Activated CD4-positive, alpha-beta T cell treated with anti-CD3 and anti-CD28 coated beads, Interleukin-2, amount 10 ng/mL, durations not matched to agents 7 days and 5 days (primary cell): ENCODE data around the gene OBSL1. TPM values are rescaled to one million over a fixed set of nuclear protein-coding genes. Genes with fewer than 3 reads are reported as not detected.

ENCODE experiments used
- CTCF ChIA-PET: fragments of 350-600 bp; sonication (Branson Sonifier 250); formaldehyde crosslinking; loops from one replicate; lab custom pipeline; 2021; ENCODE audit warnings: antibody characterized with exemption; lab: Charles Lee
- POLR2A ChIA-PET: fragments of 350-600 bp; sonication (Branson Sonifier 250); formaldehyde crosslinking; loops from one replicate; lab custom pipeline; 2021; ENCODE audit warnings: antibody characterized with exemption; lab: Charles Lee
- DNase-seq: peaks from one replicate; pipeline ENCODE4 v3.0.0-alpha.2; 2020
- H3K27ac Mint-ChIP-seq: one replicate; pipeline ENCODE4 v1.8.0; 2021; ENCODE audit warnings: mild to moderate bottlenecking, moderate library complexity, mixed read lengths
- H3K27me3 Mint-ChIP-seq: one replicate; pipeline ENCODE4 v1.8.0; 2021; ENCODE audit warnings: mixed read lengths
- H3K36me3 Mint-ChIP-seq: one replicate; pipeline ENCODE4 v1.8.0; 2021; ENCODE audit warnings: low read depth, mixed read lengths
- H3K4me1 Mint-ChIP-seq: one replicate; pipeline ENCODE4 v1.8.0; 2021; ENCODE audit warnings: mixed read lengths
- H3K4me3 Mint-ChIP-seq: one replicate; pipeline ENCODE4 v1.8.0; 2021; ENCODE audit warnings: mild to moderate bottlenecking, moderate library complexity, mixed read lengths
- H3K9me3 Mint-ChIP-seq: one replicate; pipeline ENCODE4 v1.8.0; 2021; ENCODE audit warnings: mixed read lengths
- total RNA-seq, 2 experiments: library from RNA; stranded (reverse); gene quantifications; one replicate each; pipeline ENCODE4 v1.2.3, GENCODE V29; 2021

OBSL1 gene
- total RNA-seq, 2 experiments from 2014 or later, result not detected

- no peak for DNase-seq
- H3K27ac Mint-ChIP-seq, result no peak overlapping the region
- H3K27me3 Mint-ChIP-seq, result no peaks in the 10 kb centered on the region
- H3K36me3 Mint-ChIP-seq, result no peaks in the 10 kb centered on the region
- peaks cover 8% of the 10 kb centered on the region for H3K4me1 Mint-ChIP-seq
- ChIA-PET POLR2A (no interaction called here), CTCF (interaction anchor here (0.8 kb wide), 1 partner anchor 8 kb away, joined by 3 read pairs; no protein-coding TSS in a partner anchor)
- H3K9me3 Mint-ChIP-seq, result no peaks in the 10 kb centered on the region
- H3K4me3 Mint-ChIP-seq, result no peak overlapping the region
Observed at GRCh38 chr2:219592736-219593135, 21.4 kb upstream of the OBSL1 start.

DNA sequence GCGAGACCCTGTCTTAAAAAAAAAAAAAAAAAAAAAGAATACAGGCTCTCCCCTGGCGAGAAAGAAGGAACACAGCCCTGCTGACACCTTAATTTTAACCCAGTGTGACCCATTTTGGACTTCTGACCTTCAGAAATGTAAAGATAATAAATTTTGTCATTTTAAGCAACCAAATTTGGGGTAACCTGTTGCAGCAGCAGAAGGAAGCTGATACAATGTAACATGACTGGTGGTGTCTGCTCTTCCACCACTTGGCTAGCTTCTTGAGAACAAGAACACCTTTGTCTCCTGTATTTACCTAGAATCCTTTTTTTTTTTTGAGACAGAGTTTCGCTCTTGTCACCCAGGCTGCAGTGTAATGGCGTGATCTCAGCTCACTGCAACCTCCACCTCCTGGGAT lies 19.8 kb upstream of the OBSL1 start:
- H3K27ac Mint-ChIP-seq, result no peak overlapping the region
- no peak overlapping the region for H3K4me3 Mint-ChIP-seq
- H3K4me1 Mint-ChIP-seq, result no peaks in the 10 kb centered on the region
- POLR2A ChIA-PET, result no interaction called here
- H3K9me3 Mint-ChIP-seq, result no peaks in the 10 kb centered on the region
- no peak for DNase-seq
- H3K36me3 Mint-ChIP-seq, result no peaks in the 10 kb centered on the region
- CTCF ChIA-PET, result interaction anchor here (1.0 kb wide), 1 partner anchor 35 kb away, joined by 3 read pairs; no protein-coding TSS in a partner anchor
- H3K27me3 Mint-ChIP-seq, result peaks cover 2% of the 10 kb centered on the region

- Mint-ChIP-seq H3K36me3 (no peaks in the 10 kb centered on the region), H3K27ac (no peak overlapping the region), H3K4me1 (no peaks in the 10 kb centered on the region), H3K4me3 (no peak overlapping the region), H3K27me3 (peaks cover 9% of the 10 kb centered on the region), H3K9me3 (no peaks in the 10 kb centered on the region)
- DNase-seq, result no peak
- POLR2A ChIA-PET, result no interaction called here
- CTCF ChIA-PET, result no interaction called here
Observed at GRCh38 chr2:219581346-219581745, 10.0 kb upstream of the OBSL1 start.

DNA sequence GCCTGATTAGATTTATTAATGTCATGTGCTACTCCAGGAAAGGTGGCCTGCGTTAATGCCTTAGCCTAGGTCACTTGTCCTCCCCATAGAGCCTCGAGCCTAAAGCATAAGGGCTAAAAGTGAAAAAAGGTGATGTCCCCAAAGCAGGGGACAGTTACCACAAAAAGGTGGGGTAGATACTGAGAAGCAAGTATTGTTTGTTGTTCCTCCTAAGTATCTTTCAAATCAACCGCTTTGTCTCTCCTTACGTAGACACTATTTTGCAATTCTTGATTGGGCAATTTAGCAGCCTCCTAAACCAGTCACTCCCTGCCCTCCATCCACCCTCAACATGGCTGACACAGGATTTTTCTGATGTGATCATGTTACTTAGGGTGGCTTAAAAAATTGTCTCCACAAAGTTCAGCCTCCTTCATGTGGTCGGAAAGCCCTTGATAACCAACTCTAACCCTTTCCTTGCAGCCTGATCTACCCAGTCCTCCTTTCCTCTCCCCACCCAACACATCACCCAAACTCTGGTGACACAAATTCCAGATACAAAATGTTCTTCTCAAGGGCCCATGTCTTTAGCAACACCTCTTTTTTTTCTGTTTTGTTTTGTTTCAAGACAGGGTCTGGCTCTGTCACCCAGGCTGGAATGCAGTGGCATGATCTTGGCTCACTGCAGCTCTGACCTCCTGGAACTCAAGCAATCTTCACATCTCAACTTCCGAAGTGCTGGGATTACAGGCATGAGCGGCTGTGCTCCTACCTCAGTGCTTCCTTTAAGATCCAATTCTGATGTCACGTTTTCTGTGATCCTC lies 7.7 kb upstream of the OBSL1 start:
- POLR2A ChIA-PET, result no interaction called here
- peaks cover 6% of the 10 kb centered on the region for H3K27me3 Mint-ChIP-seq
- DNase-seq, result no peak
- H3K9me3 Mint-ChIP-seq, result no peaks in the 10 kb centered on the region
- CTCF ChIA-PET, result interaction anchor here (1.0 kb wide), 1 partner anchor 18 kb away, joined by 8 read pairs; no protein-coding TSS in a partner anchor
- no peaks in the 10 kb centered on the region for H3K36me3 Mint-ChIP-seq
- H3K27ac Mint-ChIP-seq, result no peak overlapping the region
- H3K4me3 Mint-ChIP-seq, result no peak overlapping the region
- no peaks in the 10 kb centered on the region for H3K4me1 Mint-ChIP-seq

- ChIA-PET CTCF (interaction anchor here (1.8 kb wide), 1 partner anchor 16 kb away, joined by 5 read pairs; no protein-coding TSS in a partner anchor), POLR2A (no interaction called here)
- Mint-ChIP-seq H3K4me1 (no peaks in the 10 kb centered on the region), H3K4me3 (no peak overlapping the region), H3K27me3 (peaks cover 19% of the 10 kb centered on the region), H3K36me3 (no peaks in the 10 kb centered on the region), H3K27ac (no peak overlapping the region), H3K9me3 (no peaks in the 10 kb centered on the region)
- DNase-seq, result no peak
Observed at GRCh38 chr2:219576505-219577388, 5.4 kb upstream of the OBSL1 start.

- ChIA-PET CTCF (interaction anchor here (1.8 kb wide), 1 partner anchor 16 kb away, joined by 5 read pairs; no protein-coding TSS in a partner anchor), POLR2A (no interaction called here)
- no peaks in the 10 kb centered on the region for H3K36me3 Mint-ChIP-seq
- no peak overlapping the region for H3K4me3 Mint-ChIP-seq
- DNase-seq, result no peak
- H3K4me1 Mint-ChIP-seq, result no peaks in the 10 kb centered on the region
- H3K27me3 Mint-ChIP-seq, result peaks cover 20% of the 10 kb centered on the region
- no peak overlapping the region for H3K27ac Mint-ChIP-seq
- H3K9me3 Mint-ChIP-seq, result no peaks in the 10 kb centered on the region
Observed at GRCh38 chr2:219575566-219576504, 4.5 kb upstream of the OBSL1 start.

DNA sequence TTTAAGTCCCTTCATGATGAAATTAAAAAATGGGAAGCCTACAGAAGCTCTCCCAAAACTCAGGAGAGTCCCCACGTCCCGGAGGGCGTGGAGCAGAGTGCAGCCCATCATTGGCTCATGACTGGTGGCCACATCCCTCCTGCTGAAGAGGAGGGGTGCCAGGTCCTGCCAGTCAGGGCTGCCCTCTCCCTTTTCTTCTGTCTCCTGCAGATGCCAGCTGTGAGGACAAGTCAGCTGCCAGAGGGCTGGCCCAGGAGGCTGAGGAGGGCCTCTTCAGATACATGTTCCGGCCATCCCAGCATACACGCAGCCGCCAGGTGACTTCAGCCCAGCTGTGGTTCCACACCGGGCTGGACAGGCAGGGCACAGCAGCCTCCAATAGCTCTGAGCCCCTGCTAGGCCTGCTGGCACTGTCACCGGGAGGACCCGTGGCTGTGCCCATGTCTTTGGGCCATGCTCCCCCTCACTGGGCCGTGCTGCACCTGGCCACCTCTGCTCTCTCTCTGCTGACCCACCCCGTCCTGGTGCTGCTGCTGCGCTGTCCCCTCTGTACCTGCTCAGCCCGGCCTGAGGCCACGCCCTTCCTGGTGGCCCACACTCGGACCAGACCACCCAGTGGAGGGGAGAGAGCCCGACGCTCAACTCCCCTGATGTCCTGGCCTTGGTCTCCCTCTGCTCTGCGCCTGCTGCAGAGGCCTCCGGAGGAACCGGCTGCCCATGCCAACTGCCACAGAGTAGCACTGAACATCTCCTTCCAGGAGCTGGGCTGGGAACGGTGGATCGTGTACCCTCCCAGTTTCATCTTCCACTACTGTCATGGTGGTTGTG lies 3.4 kb upstream of the OBSL1 start:
- DNase-seq, result no peak
- no peaks in the 10 kb centered on the region for H3K36me3 Mint-ChIP-seq
- H3K27me3 Mint-ChIP-seq, result peaks cover 25% of the 10 kb centered on the region
- H3K4me3 Mint-ChIP-seq, result no peak overlapping the region
- ChIA-PET POLR2A (no interaction called here), CTCF (interaction anchor here (1.8 kb wide), 1 partner anchor 14 kb away, joined by 5 read pairs; no protein-coding TSS in a partner anchor)
- H3K9me3 Mint-ChIP-seq, result no peaks in the 10 kb centered on the region
- no peaks in the 10 kb centered on the region for H3K4me1 Mint-ChIP-seq
- no peak overlapping the region for H3K27ac Mint-ChIP-seq

- POLR2A ChIA-PET, result no interaction called here
- Mint-ChIP-seq H3K27me3 (peaks cover 28% of the 10 kb centered on the region), H3K9me3 (no peaks in the 10 kb centered on the region), H3K36me3 (no peaks in the 10 kb centered on the region), H3K4me1 (no peaks in the 10 kb centered on the region), H3K27ac (no peak overlapping the region), H3K4me3 (no peak overlapping the region)
- DNase-seq, result no peak
- CTCF ChIA-PET, result interaction anchor here (0.7 kb wide), 1 partner anchor 32 kb away, joined by 3 read pairs; no protein-coding TSS in a partner anchor
Observed at GRCh38 chr2:219573166-219573565, 1.8 kb upstream of the OBSL1 start.

GRCh38 chr2:219572237-219573001 lies 1.1 kb upstream of the OBSL1 start, which contains the start of gene INHA:
Gene INHA, plus strand, starts transcription at chr2:219572310. Its CDS starts 65 bp downstream, at chr2:219572375.
- no peak within 1 kb of the TSS for H3K27ac Mint-ChIP-seq
- no peaks in the 10 kb centered on the region for H3K4me1 Mint-ChIP-seq
- DNase-seq, result no peak
- H3K36me3 Mint-ChIP-seq, result no peaks in the 10 kb centered on the region
- H3K9me3 Mint-ChIP-seq, result no peaks in the 10 kb centered on the region
- H3K4me3 Mint-ChIP-seq, result no peak within 1 kb of the TSS
- ChIA-PET CTCF (interaction anchor here (1.1 kb wide), 1 partner anchor 63 kb away, joined by 3 read pairs; no protein-coding TSS in a partner anchor), POLR2A (no interaction called here)
- H3K27me3 Mint-ChIP-seq, result peaks cover 31% of the 10 kb centered on the region

DNA sequence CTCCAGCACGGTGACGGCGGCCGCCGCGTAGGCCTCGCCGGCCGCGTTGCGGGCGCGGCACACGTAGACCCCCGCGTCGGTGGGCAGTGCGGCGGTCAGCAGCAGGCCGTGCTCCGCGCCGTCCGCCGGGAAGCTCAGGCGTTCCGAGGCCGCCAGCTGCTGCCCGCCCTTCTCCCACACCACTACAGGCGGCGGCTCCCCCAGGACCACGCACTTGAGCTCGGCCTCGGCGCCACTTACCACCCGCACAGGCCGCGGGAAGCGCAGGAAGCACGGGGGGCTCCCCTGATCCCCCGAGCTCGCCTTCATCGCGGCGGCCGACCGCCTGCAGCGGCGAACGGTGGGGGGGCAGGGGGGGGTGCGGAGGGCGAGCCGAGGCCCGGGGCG lies 422 bp downstream of the OBSL1 start:
- CTCF ChIA-PET, result interaction anchor here (0.5 kb wide), 1 partner anchor 378 kb away, joined by 3 read pairs; no protein-coding TSS in a partner anchor
- Mint-ChIP-seq H3K9me3 (no peaks in the 10 kb centered on the region), H3K4me1 (no peaks in the 10 kb centered on the region), H3K27ac (no peak overlapping the region), H3K36me3 (no peaks in the 10 kb centered on the region), H3K4me3 (no peak overlapping the region), H3K27me3 (peaks cover 31% of the 10 kb centered on the region)
- POLR2A ChIA-PET, result no interaction called here
- DNase-seq, result no peak
